Breast epithelium (tissue), 3 donors: ENCODE results near the gene ARHGDIG.

ENCODE experiments used
- POLR2A ChIP-seq: fragments of 450-650 bp; IDR thresholded peaks from one replicate; pipeline ENCODE4 v1.6.1; 2016; ENCODE audit warnings: antibody characterized with exemption, mild to moderate bottlenecking, moderate library complexity
- POLR2AphosphoS5 ChIP-seq, 3 donors: sonication (generic); formaldehyde crosslinking; IDR thresholded peaks; one replicate each; pipeline ENCODE4 v1.6.1; 2017; ENCODE audit warnings: antibody characterized with exemption in 3 of 3
- TF ChIP-seq, protein P1 (sequence below), 3 donors: fragments of 450-650 bp; IDR thresholded peaks; one replicate each; pipeline ENCODE4 v1.5.1; 2016 to 2017; ENCODE audit warnings: antibody characterized with exemption in 3 of 3, mild to moderate bottlenecking in 3 of 3, moderate library complexity in 3 of 3

DNA sequence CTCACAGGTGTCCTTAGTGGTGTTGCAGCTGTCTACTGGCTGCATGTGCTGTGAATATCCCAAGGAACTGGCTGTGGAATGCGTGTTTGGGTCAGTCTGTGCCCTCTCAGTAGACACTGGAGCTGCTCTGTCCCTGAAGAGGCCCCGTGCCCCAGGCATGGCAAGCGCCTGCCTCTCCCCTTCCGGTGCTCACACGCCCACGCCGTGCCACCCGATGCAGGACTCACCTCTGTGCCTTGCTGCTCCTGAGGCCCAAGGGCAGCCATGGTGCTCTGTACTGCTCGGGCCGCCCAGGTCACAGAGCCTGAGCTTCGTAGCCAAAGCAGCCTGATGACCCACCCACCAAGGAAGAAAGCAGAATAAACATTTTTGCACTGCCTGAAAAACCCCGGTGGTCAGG lies 14.7 kb upstream of the ARHGDIG start:
- TF ChIP-seq POLR2A, result no peak
- TF ChIP-seq, protein P1, sequence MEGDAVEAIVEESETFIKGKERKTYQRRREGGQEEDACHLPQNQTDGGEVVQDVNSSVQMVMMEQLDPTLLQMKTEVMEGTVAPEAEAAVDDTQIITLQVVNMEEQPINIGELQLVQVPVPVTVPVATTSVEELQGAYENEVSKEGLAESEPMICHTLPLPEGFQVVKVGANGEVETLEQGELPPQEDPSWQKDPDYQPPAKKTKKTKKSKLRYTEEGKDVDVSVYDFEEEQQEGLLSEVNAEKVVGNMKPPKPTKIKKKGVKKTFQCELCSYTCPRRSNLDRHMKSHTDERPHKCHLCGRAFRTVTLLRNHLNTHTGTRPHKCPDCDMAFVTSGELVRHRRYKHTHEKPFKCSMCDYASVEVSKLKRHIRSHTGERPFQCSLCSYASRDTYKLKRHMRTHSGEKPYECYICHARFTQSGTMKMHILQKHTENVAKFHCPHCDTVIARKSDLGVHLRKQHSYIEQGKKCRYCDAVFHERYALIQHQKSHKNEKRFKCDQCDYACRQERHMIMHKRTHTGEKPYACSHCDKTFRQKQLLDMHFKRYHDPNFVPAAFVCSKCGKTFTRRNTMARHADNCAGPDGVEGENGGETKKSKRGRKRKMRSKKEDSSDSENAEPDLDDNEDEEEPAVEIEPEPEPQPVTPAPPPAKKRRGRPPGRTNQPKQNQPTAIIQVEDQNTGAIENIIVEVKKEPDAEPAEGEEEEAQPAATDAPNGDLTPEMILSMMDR (IDR thresholded peaks at IDR 0.05), result no peak
- TF ChIP-seq POLR2AphosphoS5 (IDR thresholded peaks at IDR 0.05), result no peak
